NCI-H2196 (cell line): ENCODE results near the gene RAP2A.

ENCODE experiments used
- DNase-seq: peaks from one replicate; lab custom pipeline; 2025; ENCODE audit not compliant: unreplicated experiment; lab: John Stamatoyannopoulos, UW

The RAP2A gene

DNA sequence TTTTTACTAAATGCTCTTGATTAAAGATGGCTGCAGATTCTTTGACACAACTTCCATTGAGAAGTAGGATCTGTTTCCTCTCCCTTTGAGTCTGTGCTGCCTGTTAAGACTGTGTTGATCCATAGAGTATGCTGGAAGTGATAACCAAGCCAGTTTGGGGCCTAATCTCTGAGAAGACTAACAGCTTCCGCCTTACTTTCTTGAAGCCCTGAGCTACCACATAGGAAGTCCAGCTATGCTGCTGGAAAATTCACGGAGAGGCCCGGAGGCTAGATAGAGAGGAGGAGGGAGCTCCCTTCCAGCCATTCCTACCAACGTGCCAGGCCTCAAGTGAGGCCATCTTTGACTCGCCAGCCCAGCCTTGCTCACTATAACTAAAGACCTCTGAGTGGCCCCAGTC, 12.5 kb downstream of the RAP2A start:
- DNase-seq, result no peak

DNA sequence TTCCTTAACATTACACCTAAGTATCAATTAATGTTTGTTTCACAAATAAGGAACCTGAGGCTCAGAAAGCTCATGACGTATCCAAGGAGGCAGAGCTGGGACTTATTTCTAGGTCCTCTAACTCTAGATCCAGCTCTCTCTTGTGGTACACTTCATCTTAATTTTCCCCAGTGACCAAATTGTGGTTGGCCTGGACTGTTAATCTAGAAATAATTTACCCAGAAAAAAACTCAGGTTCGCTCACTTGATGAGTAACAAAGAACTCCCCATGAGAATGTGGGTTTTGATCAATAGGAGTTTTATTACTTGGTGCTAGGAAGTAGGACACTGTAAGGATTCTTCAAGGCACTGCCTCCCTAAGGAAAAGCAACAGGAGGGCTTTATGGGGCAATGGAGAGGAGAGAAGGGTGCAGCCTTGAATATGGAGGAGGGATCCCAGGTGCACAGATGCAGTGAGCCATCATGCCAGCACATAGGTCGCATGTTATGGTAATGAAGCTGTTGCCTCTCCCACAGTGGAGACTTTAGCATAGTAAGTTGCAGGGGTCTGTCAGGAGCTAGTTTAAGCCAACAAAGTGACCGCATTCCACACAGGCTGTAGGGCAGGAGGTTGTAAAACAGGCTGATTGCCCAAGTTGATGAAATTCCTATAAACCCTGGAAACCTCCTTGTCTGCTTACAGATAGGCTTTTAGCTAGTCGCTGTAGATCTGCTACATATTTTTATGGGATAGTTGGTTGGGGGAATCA, 14.7 kb downstream of the RAP2A start:
- DNase-seq, result no peak

DNA sequence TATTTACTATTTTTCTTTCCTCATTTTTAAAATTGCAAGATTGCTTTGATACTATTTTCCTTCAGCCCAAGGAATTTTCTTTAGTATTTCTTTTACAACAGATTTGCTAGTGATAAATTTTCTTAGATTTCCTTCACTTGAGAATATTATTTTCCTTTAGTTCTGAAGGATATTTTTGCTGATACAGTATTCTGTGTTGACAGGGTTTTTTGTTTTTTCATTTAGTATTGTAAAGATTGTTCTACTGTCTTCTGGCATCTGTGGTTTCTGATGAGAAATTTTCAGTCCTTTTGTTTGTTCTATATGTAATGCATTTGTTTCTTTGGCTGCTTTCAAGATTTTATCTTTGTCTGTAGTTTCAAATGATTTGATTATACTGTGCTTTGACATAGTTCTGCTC, 20.7 kb downstream of the RAP2A start:
- no peak for DNase-seq

DNA sequence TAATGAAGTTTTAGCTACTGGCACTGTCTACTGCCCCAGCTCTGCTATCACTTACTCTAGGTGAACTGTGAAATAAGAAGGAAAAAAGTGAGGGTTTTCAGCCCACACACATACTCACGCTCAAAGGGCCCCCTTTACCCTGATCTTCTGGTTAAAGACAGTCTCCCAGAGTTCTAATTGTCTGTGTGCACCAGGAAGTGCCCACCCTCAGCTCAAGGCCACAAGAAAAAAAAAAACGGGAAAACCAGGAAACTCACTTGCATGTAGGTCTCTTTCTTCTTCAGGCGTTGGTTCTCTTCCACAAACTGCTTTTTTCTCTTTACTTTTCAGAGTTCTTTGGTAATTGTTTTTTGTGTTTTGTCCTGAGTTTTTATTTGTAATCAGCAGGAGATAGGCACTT, 22.1 kb downstream of the RAP2A start:
- DNase-seq, result no peak

DNA sequence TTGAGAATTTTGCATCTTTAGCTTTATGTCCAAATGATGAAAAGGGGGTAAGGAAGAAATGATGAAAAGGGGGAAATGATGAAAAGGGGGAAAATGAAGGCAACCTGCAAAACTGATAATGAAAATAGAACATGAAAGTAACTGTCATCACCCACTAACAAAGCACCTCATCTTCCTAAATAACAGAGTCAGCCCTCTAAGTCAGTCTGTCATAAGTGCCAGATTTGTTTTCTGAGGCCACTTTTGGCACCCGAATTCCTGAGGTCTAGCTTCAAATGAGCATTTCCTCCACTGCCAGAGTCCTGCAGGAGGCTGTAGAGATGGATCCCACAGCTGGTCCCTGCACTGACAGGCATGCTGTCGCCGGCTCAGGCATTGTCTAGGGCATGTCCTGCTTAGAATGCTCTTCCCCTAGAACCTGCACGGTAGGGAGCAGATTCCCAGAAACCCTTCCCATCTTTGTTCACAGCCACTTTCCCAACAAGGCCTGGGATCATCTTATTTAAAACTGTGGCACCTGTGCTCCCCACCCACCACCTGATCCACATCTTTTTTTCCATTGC, 25.3 kb downstream of the RAP2A start:
- DNase-seq, result no peak

DNA sequence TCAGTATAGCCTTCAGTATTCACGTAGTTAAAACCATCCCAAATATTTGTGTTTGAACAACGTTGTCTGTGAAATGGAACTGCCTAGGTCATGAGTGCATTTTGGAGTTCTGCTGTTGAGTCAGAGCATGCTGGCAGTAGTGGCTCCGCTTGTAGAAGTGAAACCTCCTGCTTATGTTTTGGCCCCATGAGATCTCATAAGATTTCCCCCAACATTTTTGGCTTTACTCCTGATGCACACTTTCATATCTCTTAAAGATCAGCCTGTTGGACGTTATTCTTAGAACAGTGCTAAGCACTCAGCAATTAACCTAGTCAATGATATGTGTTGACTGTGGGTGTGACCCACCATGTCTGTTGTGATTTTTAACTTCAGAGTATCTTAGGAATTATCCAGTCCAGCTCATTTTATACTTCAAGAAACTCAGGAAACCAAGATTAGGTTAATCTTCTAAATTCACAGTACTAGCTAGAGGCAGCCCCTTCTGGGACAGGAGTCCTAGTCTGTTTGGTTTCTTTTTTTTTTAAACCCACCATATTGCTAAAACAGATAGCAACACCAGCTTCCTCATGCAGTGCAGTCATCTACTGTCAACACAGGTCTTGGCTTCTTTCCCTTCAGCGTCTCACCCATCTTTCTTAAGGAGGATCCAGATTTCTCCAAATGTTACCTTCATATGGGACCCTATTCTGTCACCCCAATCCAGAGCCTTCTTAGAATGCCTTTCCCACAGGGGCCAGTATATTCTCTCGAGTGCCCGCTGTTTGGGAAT, 26.2 kb downstream of the RAP2A start:
- no peak for DNase-seq

DNA sequence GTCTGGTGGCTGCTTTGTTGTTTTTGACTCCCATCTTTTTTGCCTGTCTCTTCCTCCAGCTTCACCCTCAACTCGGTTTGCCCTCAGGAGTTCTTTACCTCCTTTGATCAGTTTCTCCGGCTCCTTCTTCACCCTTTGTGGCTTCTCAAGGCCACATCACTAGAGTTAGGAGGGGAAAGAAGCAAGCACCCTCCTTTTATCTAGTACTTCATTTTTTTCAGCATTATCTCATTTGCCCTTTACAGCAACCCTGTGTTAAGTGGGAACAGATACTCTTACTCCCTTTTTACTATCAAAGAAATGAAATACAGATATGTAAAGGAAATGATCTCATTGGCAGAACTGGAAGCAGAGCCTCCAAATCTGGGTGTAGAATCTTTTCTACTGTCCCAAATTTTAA, 26.9 kb downstream of the RAP2A start:
- no peak for DNase-seq

DNA sequence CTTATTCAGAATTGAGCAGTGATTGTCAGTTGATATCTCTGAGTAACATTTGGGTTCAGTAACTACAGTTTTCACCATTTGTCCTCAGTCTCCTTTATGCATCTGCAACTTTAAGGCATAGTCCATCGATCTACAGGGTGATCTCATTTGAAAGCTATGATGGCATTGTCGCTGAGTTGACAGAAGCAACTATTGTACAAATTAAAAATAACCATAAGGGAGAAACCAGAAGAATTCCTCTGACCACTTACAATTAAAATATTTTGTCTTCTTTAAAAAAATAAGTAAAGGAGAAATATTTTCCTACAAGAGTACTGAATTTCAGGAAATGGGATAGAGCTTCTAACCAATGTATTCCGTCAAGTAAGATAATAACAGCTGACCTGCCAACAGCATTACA, 30.6 kb downstream of the RAP2A start:
- no peak for DNase-seq

DNA sequence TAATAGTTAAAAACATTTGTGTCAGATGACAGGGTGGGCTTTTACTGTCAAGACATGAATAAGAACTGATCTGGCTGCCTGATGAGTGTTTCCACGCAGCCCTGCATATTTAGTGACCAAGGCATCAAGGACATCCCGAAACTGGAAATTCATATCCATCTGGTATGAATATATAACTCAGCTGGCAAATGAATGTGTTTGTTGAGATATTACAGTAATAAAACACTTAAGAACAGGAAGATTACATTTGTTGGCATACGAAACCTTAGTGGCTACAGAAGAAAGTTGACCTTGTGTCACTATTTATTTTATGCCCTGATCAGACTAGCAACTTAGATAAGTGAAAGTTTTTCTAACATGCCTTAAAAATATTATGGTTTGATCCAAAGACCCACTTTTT, 32.8 kb downstream of the RAP2A start:
- no peak for DNase-seq

DNA sequence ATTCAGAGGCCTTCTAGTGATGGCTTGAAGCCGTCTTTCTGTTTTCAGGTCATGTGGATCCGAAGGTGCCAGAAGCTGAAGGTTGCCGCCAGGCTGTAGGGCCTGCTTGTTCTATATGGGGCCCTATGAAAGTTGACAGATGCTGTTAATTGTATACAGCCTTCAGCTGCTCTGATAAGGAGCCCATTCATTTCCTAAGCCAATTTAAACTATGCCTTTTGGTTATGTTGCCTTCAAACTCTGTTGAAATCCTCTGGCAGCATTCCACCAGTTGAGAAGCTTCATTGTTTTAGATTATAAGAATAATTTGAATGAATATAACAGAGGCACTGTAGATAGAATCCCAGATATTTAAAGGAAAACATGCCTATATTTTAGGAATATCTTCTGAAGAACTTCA, 34.4 kb downstream of the RAP2A start:
- no peak for DNase-seq

DNA sequence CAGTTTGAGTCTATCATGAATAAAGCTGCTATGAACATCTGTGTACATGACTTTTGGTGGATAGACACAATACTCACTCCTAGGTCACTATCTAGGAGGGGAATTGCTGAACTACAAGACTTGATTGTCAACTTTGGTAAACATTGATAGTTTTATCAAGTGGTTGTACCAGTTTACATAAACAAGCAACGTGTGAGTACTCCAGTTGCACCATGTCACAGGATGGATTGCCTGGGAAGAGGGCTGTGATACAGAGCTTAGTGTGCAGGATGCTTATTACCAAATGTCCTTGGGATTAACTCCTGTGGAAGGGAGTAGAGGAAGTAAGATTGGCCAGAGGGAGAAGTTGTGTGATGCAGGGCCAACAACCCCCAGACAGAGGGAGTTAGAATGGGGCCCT, 37.7 kb downstream of the RAP2A start:
- DNase-seq, result no peak

DNA sequence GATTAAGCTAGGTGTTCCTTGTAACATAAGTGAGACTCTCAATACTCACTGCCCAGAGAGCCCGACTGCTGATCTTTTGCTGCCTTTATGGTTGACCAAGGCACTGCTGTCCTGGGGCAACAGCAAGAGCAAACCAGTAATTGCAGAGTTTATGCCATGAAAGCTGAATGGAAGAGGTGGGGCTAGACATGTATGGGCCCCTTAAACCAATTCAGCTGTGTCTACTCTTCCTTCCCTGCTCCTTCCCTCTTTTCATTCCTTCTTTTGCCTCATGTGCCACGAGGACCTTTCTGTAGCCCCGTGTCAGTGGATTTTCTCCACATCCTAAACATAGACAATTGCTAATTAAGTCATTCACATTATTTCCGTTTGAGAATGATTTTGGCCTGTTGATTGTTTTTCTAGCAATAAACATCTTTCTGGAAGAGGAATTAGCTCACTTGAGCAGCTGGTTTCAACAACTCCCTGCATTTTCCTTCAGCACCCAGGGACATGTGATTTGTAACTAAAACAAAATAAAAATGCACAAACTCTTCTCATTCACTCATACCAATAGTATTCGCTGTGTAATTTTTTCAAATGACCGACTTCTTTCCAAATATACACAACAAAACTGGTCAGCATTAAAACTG, 40.5 kb downstream of the RAP2A start:
- no peak for DNase-seq

DNA sequence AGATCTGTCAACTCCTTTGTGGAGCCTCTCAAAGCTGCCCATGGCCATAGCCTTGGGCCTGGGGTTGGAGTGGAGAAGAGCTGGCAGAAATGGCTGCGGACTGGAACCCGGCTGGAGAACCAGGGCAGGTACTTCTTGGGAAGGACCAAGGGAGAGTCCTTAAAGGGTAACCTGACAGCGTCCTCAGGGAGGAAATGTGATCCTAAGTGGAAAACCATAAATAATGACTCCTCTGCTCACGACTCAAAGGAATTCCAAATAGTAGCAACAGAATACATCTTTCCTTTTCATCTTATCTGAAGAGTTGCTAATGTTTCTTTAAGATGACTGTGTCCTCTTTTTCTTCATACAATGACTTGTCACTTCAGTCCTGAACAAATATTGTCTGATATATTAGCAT, 41.0 kb downstream of the RAP2A start:
- DNase-seq, result no peak

DNA sequence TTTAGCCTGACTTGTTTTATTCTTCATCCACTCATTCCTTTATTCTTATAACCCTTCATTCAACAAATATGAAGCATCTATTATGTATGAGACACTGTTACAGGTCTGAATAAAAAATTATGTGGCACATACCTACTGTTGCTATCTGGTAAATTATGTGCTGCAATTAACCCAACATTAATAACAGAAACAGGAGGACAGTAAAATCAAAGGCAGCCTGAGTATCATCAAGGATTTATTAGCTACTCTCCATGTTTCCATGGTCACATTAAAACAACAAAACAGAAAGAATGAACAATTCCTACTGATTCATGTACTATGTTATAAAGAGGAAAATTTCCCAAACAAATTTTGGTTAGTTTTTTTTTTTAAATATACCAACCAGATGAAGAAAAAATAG, 43.9 kb downstream of the RAP2A start:
- no peak for DNase-seq

DNA sequence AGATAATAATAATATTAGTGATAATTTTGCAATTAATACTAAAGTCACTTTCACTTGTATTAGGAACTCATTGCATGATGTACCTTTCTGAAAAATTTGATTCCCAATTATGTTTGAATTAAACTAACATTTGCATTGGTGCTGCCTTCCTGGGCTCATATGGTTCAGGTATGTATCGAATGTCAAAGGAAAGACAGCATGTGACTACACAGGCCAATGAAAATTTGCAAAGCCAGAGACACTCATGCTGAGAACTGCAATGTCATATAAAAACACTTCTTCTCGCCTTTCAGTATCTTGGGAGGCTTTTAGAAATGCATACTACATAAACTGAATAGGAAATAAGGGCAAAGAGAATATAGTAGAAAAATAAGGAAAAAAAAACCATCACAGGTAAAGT, 44.3 kb downstream of the RAP2A start:
- DNase-seq, result no peak

DNA sequence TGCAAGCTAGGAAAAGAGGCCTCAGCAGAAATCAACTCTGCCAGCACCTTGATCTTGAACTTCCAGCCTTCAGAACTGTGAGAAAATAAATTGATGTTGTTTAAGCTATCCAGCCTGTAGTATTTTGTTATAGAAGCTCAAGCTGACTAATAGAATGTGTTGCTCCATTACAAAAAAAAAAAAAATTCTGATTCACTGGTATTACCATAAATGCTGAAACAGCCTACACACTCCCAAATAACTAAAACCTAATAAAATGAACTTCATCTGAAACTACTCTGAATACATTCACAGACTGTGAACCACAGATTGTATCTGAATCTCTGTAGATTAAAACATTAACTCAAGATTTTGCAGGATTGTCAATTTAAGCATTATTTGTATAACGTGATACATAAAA, 49.5 kb downstream of the RAP2A start:
- DNase-seq, result no peak

DNA sequence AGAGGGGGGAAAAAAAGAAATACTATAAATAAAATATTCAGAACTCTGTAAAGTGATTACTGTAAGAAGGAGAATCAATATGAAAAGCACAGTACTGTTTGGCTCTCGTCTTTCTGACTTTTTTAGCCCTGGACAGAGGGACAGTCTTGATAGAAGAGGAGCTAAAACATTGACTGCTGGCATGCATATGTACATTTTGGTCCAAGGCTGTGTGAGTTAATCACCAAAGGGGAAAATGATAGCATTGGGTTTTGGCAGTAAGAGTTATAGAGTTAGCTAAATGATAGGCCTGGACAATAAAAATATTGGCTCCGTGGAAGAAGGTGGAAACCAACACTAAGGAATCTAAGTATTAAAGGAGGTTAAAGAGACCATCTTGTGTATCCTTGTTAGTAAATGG, 50.3 kb downstream of the RAP2A start:
- DNase-seq, result no peak

DNA sequence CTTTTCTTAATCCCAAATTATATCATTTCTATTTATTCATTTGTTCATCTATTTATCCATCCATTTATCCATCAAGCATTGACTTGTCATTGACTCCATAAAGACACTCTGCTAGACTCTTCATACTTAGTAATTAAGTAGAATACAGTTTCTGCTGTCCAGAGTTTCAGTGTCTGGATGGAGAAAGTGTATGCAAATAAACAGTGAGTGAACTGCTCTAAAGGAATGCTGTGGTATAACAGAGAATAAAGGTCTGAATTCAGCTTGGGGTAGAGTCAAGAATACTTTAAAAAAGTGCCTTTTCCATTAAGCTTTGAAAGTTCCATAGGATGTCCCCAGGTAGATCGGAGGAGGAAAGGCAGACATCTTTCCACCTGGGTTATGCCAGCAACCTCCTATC, 51.4 kb downstream of the RAP2A start:
- no peak for DNase-seq

DNA sequence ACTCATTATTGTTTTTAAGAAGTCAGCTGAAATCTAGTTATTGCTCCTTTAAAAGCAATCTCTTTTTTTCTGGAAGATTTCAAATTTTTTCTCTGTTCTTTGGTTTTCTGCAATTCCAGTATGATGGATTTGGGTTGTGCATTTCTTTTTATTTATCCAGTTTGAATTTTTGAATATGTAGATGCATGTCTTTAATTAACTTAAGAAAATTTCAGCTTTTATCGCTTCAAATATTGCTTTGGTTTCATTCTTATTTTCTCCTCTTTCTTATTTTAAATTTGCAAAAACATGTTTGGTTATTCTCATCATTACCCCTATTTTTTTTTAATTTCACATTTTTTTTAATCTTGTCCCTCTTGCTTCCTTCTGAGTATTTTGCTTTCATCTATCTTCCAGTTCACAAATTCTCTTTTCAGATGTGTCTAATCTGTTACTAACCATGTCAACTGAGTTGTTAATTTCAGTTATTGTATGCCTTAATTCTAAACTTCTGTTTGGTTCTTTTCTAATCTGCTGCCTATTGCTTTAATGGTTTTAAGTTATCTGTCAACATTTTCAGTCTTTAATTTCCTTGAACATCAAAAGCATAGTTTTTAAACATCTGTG, 56.8 kb downstream of the RAP2A start:
- DNase-seq, result no peak

DNA sequence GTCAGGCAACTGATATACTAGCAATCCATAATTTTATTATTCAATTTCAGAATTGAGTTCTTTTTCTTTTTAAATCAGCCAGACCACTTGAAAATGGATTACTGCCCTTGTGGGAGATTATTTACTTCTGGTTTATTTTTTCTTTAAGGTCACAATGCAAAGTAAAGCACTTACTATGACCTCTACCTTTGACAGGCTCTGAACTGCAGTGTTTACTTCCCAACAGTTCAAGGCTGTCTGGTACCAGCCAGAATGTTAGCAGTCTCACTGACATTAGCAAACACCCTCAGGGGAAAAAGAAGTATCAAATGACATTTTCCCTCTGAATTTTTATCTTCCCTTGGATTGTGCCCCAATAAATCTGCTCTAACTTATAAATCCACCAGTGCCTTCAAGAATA, 57.5 kb downstream of the RAP2A start:
- DNase-seq, result no peak

DNA sequence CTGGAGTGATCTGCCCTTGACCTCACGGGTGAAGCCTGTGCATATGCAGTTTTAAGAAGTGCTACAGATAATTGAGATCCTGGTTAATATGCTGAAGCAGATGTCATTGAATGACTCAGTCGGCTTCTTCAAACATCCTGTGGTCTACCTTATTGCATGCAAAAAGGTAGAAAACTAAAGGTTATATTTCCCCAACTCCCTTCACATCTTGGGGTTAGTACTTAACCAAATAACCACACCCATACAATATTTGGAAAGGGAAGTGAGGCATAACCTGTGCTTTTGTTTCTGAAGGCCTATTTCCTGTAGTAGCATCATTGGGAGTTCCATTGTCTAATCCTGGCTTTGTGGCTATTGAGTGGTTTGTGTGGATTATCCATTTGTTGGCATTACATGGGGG, 58.3 kb downstream of the RAP2A start:
- no peak for DNase-seq
